PC-9 (cell line): ENCODE measurements around the gene EPHB3. TPM values are rescaled to one million over a fixed set of nuclear protein-coding genes. Genes with fewer than 3 reads are reported as not detected.
"Not testable (repeated sequence)": the region's sequence is repeated elsewhere in the genome, so short reads cannot be mapped to it uniquely, and the experiment has no call there.

ENCODE experiments used
- BruUV-seq: library from RNA; stranded (reverse); fragments of 400-500 nt; replicated peaks from 2 replicates; lab custom pipeline; 2021; lab: Mats Ljungman, UMichigan
- CTCF ChIA-PET: fragments of 300-600 bp; sonication (Branson Sonifier 250); formaldehyde crosslinking; loops from one replicate; lab custom pipeline; 2022; ENCODE audit warnings: antibody characterized with exemption; lab: Charles Lee
- POLR2A ChIA-PET: fragments of 300-600 bp; sonication (Branson Sonifier 250); formaldehyde crosslinking; loops from one replicate; lab custom pipeline; 2022; ENCODE audit warnings: antibody characterized with exemption; ENCODE audit not compliant: unreplicated experiment; lab: Charles Lee
- DNase-seq, 2 experiments: peaks; one replicate each; pipeline versions ENCODE4 v3.0.0 to v3.0.0-alpha.2; 2015 to 2022; ENCODE audit warnings: mixed read lengths in 1 of 2
- H2AFZ ChIP-seq: fragments of 200-600 bp; sonication (generic); 2 replicates; pipeline ENCODE4 v1.8.1; 2017; ENCODE audit warnings: antibody characterized with exemption
- H3F3A ChIP-seq: fragments of 200-600 bp; sonication (generic); 2 replicates; pipeline ENCODE4 v1.8.1; 2017; ENCODE audit warnings: antibody characterized with exemption, mild to moderate bottlenecking, low read depth; ENCODE audit not compliant: insufficient read depth
- H3K27ac ChIP-seq: fragments of 200-600 bp; sonication (generic); 2 replicates; pipeline ENCODE4 v1.6.1; 2016; ENCODE audit warnings: mixed run types
- H3K27me3 ChIP-seq: fragments of 200-600 bp; sonication (generic); 2 replicates; pipeline ENCODE4 v1.6.1; 2016; ENCODE audit warnings: low read depth, mixed run types; ENCODE audit not compliant: insufficient read depth
- H3K36me3 ChIP-seq: fragments of 200-600 bp; sonication (generic); 2 replicates; pipeline ENCODE4 v1.6.1; 2016; ENCODE audit warnings: low read depth, mixed run types
- H3K4me1 ChIP-seq: fragments of 200-600 bp; sonication (generic); replicated peaks from 2 replicates; pipeline ENCODE4 v1.6.1; 2016; ENCODE audit warnings: mixed run types; ENCODE audit not compliant: insufficient read depth
- H3K4me2 ChIP-seq: fragments of 200-600 bp; sonication (generic); 2 replicates; pipeline ENCODE4 v1.6.1; 2017; ENCODE audit warnings: mixed run types
- H3K4me3 ChIP-seq: fragments of 200-600 bp; sonication (generic); 2 replicates; pipeline ENCODE4 v1.6.1; 2016; ENCODE audit warnings: mixed run types
- H3K79me2 ChIP-seq: fragments of 200-600 bp; sonication (generic); 2 replicates; pipeline ENCODE4 v1.6.1; 2017; ENCODE audit warnings: low read depth, mixed run types
- H3K9me2 ChIP-seq: fragments of 200-600 bp; sonication (generic); 2 replicates; pipeline ENCODE4 v1.8.1; 2017; ENCODE audit warnings: mild to moderate bottlenecking; ENCODE audit not compliant: insufficient read depth
- H3K9me3 ChIP-seq: fragments of 200-600 bp; sonication (generic); 2 replicates; pipeline ENCODE4 v1.8.1; 2016; ENCODE audit warnings: low read depth; ENCODE audit not compliant: insufficient read depth
- H4K20me1 ChIP-seq: fragments of 200-600 bp; sonication (generic); 2 replicates; pipeline ENCODE4 v1.8.1; 2017; ENCODE audit not compliant: insufficient read depth
- CTCF ChIP-seq: fragments of 200-600 bp; sonication (generic); conservative IDR thresholded peaks from 2 replicates; pipeline ENCODE4 v1.6.1; 2017; ENCODE audit warnings: mixed run types, antibody characterized with exemption, mild to moderate bottlenecking, moderate library complexity
- EZH2 ChIP-seq: fragments of 200-600 bp; sonication (generic); IDR thresholded peaks from 2 replicates; pipeline ENCODE4 v1.8.0; 2017; ENCODE audit warnings: antibody characterized with exemption, low read depth
- intact Hi-C: fragments of 100-400 bp; cut with micrococcal nuclease; formaldehyde crosslinking; loops from one replicate; pipeline ENCODE4 v1.10.0; 2022; ENCODE audit not compliant: unreplicated experiment
- total RNA-seq: library from RNA; stranded (reverse); gene quantifications from 2 replicates; pipeline ENCODE4 v1.2.3, GENCODE V29; 2021

EPHB3 gene
- total RNA-seq, 1 experiment from 2014 or later: 15.7 TPM

DNA sequence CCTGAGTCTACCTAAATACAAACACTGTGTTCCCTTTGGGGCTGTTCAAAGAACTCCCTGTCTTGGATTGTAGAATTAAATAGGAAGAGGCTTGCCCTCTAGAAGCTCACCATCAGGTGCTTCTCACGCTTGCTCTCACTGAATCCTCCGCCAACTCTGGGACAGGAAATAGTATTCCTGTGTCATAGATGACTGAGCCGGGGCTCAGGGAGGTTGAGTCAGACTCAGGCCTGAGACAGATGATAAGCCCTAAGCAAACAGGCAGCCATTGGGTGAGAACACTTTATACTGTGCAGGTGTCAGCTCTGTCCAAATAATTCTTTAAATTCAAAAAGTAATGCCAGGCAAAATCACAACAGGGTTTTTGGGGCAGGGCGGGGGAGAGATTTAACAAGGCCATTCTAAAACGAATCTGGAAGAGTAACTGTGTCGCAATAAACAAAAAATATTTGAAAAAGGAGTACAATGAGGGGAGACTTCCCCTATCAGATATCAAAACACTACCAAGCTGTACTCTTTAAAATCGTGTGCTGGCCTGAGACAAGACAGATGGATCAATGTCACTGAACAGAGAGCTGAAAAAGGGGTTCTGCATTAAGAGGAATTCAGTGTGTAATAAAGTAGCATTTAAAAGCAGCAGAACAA is 59.0 kb downstream of the EPHB3 start:
- TF ChIP-seq EZH2: no peak
- TF ChIP-seq CTCF: no peak
- BruUV-seq: no TSS peak
- Histone ChIP-seq H3K36me3 (no peaks in the 10 kb centered on the region), H3K4me2 (peak overlapping the region; percentile 18; the same call in 1 of the 2 replicates), H3K9me3 (no peaks in the 10 kb centered on the region), H3K27me3 (peaks cover 9% of the 10 kb centered on the region; the same call in 1 of the 2 replicates), H3K4me1 (peaks cover 9% of the 10 kb centered on the region), H3K9me2 (no peaks in the 10 kb centered on the region), H2AFZ (no peak overlapping the region), H4K20me1 (no peaks in the 10 kb centered on the region), H3K27ac (no peak overlapping the region), H3K4me3 (no peak overlapping the region), H3F3A (no peaks in the 10 kb centered on the region), H3K79me2 (no peaks in the 10 kb centered on the region)
- POLR2A ChIA-PET: no interaction called here
- intact Hi-C loops: no loop called here
- DNase-seq: peak in 1 of 2 experiments; percentile 65
- CTCF ChIA-PET: no interaction called here

GRCh38 chr3:184622156-184622555 is 60.6 kb downstream of the EPHB3 start:
- H4K20me1 ChIP-seq, CTCF ChIA-PET, DNase-seq, H3K4me2 ChIP-seq, H3K27me3 ChIP-seq, H3K9me2 ChIP-seq, POLR2A ChIA-PET, H3K79me2 ChIP-seq, H3K36me3 ChIP-seq, H2AFZ ChIP-seq, H3K9me3 ChIP-seq, H3F3A ChIP-seq, H3K27ac ChIP-seq, H3K4me3 ChIP-seq, BruUV-seq, intact Hi-C loops: not testable (repeated sequence)
- peaks cover 12% of the 10 kb centered on the region for H3K4me1 ChIP-seq

- CTCF ChIA-PET: no interaction called here
- intact Hi-C loops: no loop called here
These were observed 65.3 kb downstream of the EPHB3 start for GRCh38 chr3:184626923-184627322.

More at GRCh38 chr3:184626923-184627322, 65.3 kb downstream of the EPHB3 start:
- no peak overlapping the region for H3K27ac ChIP-seq
- no peaks in the 10 kb centered on the region for H4K20me1 ChIP-seq
- POLR2A ChIA-PET: no interaction called here
- no peaks in the 10 kb centered on the region for H3K36me3 ChIP-seq
- TF ChIP-seq EZH2: no peak
- no peak for TF ChIP-seq CTCF
- H2AFZ ChIP-seq: no peak overlapping the region
- no peaks in the 10 kb centered on the region for H3K27me3 ChIP-seq
- BruUV-seq: no TSS peak
- H3K9me3 ChIP-seq: no peaks in the 10 kb centered on the region
- no peak for DNase-seq
- H3K4me1 ChIP-seq: peaks cover 21% of the 10 kb centered on the region
- no peak overlapping the region for H3K4me2 ChIP-seq
- no peaks in the 10 kb centered on the region for H3K79me2 ChIP-seq
- H3K9me2 ChIP-seq: no peaks in the 10 kb centered on the region
- H3F3A ChIP-seq: no peaks in the 10 kb centered on the region
- H3K4me3 ChIP-seq: no peak overlapping the region
